ENCODE measurements around the gene ITIH4.

The ITIH4 gene

GRCh38 chr3:52830535-52831258 is at the start of gene ITIH4:
TSS of gene ITIH4 (minus strand) at chr3:52830672. CDS start at chr3:52830642, 30 bp downstream.
- no peak for DNase-seq

GRCh38 chr3:52880047-52880446 is 49.6 kb upstream of the ITIH4 start:
- DNase-seq = no peak

GRCh38 chr3:52879581-52879980 is 49.1 kb upstream of the ITIH4 start:
- DNase-seq = no peak

GRCh38 chr3:52879090-52879489 is 48.6 kb upstream of the ITIH4 start:
- no peak for DNase-seq

GRCh38 chr3:52877085-52877484 is 46.6 kb upstream of the ITIH4 start:
- no peak for DNase-seq

GRCh38 chr3:52874864-52875587 is 44.6 kb upstream of the ITIH4 start:
- DNase-seq = no peak

GRCh38 chr3:52874160-52874701 is 43.8 kb upstream of the ITIH4 start:
- no peak for DNase-seq

GRCh38 chr3:52873433-52874159 is 43.1 kb upstream of the ITIH4 start:
- no peak for DNase-seq

- no peak for DNase-seq
These were observed 41.8 kb upstream of the ITIH4 start for GRCh38 chr3:52872245-52872644.

- no peak for DNase-seq
These were observed 41.3 kb upstream of the ITIH4 start for GRCh38 chr3:52871761-52872160.

GRCh38 chr3:52870471-52870870 is 40.0 kb upstream of the ITIH4 start:
- DNase-seq = no peak

- no peak for DNase-seq
These were observed 36.0 kb upstream of the ITIH4 start for GRCh38 chr3:52866427-52866826.

GRCh38 chr3:52865994-52866393 is 35.5 kb upstream of the ITIH4 start:
- no peak for DNase-seq

GRCh38 chr3:52860424-52860768 is 29.9 kb upstream of the ITIH4 start:
- no peak for DNase-seq

GRCh38 chr3:52859686-52860423 is 29.4 kb upstream of the ITIH4 start:
- DNase-seq = peak in 1 of 2 experiments; percentile 15

GRCh38 chr3:52857864-52858263 is 27.4 kb upstream of the ITIH4 start:
- DNase-seq = no peak

GRCh38 chr3:52857133-52857532 is 26.7 kb upstream of the ITIH4 start:
- no peak for DNase-seq

GRCh38 chr3:52856666-52857065 is 26.2 kb upstream of the ITIH4 start:
- no peak for DNase-seq

- no peak for DNase-seq
These were observed 23.5 kb upstream of the ITIH4 start for GRCh38 chr3:52854013-52854412.

- no peak for DNase-seq
These were observed 21.9 kb upstream of the ITIH4 start for GRCh38 chr3:52852419-52852818.

- no peak for DNase-seq
These were observed 20.9 kb upstream of the ITIH4 start for GRCh38 chr3:52851348-52851747.

GRCh38 chr3:52849656-52850055 is 19.2 kb upstream of the ITIH4 start:
- no peak for DNase-seq

- DNase-seq = no peak
These were observed 18.1 kb upstream of the ITIH4 start for GRCh38 chr3:52848617-52849016.

Measured in cerebellar nuclear complex (tissue), 1 donor.